Measurements from ENCODE around the gene SNAPIN. TPM values are rescaled to one million over a fixed set of nuclear protein-coding genes. Genes with fewer than 3 reads are reported as not detected.
A peak's percentile ranks its signal among the peaks of the same experiment; 100 is the strongest.

Gene SNAPIN
- total and polyA plus RNA-seq, 9 of the 15 experiments (the other 6 are each of a cell fraction or from before 2014, with no cell fraction given): 11.2 to 43.9 (median 32.3) TPM

GRCh38 chr1:153633161-153633753 lies 25.2 kb upstream of the SNAPIN start (continued):
- TF ChIP-seq ZBTB40 (IDR thresholded peaks at IDR 0.05): peak; percentile 20; the same call in 1 of the 2 replicates
- TF ChIP-seq ZBTB40 (CRISPR knock-in tag; IDR thresholded peaks at IDR 0.05): no peak
- no peak for TF ChIP-seq MAX (CRISPR knock-in tag; IDR thresholded peaks at IDR 0.05)

All from K562 (cell line).